Sigmoid colon (tissue), 4 donors: ENCODE data around the gene RAG1.

ENCODE experiments used
- EP300 ChIP-seq, 4 donors: sonication (generic); formaldehyde crosslinking; IDR thresholded peaks; one replicate each; pipeline ENCODE4 v1.6.1; 2017; ENCODE audit warnings: antibody characterized with exemption in 4 of 4
- POLR2AphosphoS5 ChIP-seq, 4 donors: sonication (generic); formaldehyde crosslinking; IDR thresholded peaks; one replicate each; pipeline ENCODE4 v1.6.1; 2017; ENCODE audit warnings: antibody characterized with exemption in 4 of 4
- TF ChIP-seq, protein P1 (sequence below), 4 experiments: fragments of 450-650 bp in 3 of 4; fragments of 200-600 bp in 1 of 4; IDR thresholded peaks; one replicate each; pipeline ENCODE4 v1.5.1; 2016 to 2019; ENCODE audit warnings: antibody characterized with exemption in 4 of 4, mild to moderate bottlenecking in 3 of 4, moderate library complexity in 2 of 4

DNA sequence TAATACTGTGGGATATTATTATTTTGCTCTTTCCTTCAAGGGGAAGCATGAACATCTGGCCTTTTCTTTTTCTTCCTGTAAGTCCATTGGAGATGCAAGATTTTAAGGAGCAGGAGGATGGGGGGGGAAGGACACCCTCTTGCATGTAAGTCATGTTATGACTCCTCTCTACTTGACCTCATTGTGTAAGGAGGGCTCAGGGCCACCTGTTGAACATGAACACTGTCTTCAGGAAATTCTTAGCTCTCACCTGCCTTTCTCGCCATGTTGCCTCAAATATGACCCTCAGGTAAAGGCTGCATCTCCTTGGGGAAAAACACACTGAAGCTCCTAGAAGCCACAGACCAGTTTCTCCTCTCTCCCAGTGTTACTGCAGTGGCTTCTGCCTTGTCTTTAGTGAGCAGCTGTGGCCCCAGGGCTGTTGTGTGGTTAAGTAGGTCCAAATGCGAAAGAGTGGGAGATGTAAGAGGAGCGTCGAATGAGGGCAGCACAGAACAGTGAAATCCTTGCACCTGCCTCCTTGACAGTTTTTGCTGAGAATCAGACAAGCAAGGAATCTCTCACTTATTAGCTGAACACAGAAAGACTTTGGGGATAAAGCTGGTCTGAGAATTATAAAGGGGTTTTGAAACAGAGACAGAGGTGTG, 1.3 kb upstream of the RAG1 start:
- TF ChIP-seq, protein P1, sequence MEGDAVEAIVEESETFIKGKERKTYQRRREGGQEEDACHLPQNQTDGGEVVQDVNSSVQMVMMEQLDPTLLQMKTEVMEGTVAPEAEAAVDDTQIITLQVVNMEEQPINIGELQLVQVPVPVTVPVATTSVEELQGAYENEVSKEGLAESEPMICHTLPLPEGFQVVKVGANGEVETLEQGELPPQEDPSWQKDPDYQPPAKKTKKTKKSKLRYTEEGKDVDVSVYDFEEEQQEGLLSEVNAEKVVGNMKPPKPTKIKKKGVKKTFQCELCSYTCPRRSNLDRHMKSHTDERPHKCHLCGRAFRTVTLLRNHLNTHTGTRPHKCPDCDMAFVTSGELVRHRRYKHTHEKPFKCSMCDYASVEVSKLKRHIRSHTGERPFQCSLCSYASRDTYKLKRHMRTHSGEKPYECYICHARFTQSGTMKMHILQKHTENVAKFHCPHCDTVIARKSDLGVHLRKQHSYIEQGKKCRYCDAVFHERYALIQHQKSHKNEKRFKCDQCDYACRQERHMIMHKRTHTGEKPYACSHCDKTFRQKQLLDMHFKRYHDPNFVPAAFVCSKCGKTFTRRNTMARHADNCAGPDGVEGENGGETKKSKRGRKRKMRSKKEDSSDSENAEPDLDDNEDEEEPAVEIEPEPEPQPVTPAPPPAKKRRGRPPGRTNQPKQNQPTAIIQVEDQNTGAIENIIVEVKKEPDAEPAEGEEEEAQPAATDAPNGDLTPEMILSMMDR (IDR thresholded peaks at IDR 0.05): no peak
- TF ChIP-seq POLR2AphosphoS5 (IDR thresholded peaks at IDR 0.05): no peak
- no peak for TF ChIP-seq EP300 (IDR thresholded peaks at IDR 0.05)
